NCI-H524 (cell line): ENCODE measurements around the gene MAD1L1.
A peak's percentile ranks its signal among the peaks of the same experiment; 100 is the strongest.
"Not testable (repeated sequence)": the region's sequence is repeated elsewhere in the genome, so short reads cannot be mapped to it uniquely, and the experiment has no call there.

Experiments
- DNase-seq, 2 experiments: peaks; one replicate each; lab custom pipeline; 2025; lab: John Stamatoyannopoulos, UW

MAD1L1 gene

DNA sequence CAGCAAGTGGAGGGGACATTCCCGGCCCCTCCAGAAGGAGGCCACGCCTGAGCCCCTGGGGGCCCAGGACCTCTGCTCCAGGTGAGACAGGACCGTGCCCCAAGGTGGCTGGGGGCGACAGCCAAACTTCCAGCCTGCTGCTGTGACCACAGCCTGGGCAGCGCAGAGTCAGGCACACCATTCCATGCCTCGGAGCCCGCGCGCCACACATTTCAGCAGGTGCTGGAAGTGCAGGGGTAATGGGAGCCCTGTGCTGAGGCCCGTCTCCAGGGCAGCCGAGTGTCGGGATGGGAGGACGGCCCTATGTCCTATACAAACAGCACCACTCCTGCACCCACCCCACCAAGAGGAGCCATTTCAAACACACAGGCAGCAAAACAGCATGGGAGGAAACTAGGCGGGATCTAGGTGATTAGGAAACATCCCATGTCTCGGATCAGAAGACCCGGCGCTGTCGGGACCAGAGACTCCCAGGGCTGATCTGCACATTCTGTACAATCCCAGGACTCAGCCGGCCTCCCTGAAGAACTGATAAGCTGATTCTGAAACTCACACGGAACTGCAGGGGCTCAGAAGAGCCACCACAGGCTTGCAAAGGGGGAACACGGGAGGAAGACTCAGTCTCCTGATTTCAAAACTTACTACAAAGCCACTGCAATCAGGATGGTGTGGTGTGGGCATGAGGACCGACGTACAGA is 290.4 kb downstream of the MAD1L1 start:
- DNase-seq, result no peak

DNA sequence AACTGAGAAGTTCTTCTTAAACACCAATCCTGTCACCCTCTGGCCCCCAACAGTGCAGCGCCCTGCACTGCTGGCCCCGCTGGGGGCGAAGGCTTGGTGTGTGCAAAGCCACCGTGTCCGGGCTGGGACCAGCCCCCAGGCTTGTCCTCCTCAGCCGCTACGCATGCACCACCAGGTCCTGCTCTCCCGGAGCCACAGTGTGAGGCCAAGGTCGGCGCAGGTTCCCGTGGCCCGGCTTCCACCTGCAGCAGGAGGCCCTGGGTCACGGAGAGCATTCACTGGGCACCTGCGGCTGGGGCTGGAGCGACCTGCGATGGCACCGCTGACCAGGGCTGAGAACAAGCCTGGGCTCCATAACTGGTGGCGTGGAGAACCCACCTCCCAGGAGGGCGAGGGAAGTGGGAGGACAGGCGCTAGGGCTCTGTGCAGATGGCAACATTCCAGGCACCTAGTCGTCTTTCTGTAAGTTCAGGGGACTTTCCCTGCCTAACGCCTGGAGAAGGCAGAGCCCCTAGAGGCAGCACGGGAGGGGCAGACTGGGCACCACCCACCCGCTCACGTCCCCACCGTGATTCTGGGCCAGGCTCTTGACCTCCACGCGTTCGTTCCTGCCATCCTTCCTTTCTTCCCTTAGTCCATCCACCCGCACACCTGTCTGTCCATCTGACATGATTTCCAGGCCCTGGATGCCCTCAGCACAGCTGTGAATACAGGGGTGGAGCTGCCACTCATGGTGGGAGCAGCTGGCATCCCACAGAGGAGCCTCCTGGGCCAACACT is 291.1 kb downstream of the MAD1L1 start:
- peak in 1 of 2 experiments; percentile 39 for DNase-seq

DNA sequence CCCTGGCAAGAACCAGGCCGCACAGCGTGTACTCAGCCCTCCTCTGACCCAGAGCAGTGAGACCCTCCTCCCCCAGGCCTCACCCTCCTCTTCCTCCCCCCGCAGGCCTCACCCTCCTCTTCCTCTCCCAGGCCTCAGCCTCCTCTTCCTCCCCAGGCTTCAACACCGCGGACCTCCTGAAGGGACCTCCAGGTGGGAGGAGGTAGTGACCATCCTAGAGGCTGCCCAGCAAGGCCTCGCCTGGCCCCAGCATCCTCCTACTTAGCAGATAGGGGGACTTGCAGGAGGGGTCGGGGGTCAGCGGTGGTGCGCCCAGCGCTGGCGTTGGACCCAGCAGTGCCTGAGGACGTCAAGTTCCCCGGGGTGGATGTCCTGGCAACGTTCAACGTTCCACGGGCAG is 291.9 kb downstream of the MAD1L1 start:
- DNase-seq, result no peak

DNA sequence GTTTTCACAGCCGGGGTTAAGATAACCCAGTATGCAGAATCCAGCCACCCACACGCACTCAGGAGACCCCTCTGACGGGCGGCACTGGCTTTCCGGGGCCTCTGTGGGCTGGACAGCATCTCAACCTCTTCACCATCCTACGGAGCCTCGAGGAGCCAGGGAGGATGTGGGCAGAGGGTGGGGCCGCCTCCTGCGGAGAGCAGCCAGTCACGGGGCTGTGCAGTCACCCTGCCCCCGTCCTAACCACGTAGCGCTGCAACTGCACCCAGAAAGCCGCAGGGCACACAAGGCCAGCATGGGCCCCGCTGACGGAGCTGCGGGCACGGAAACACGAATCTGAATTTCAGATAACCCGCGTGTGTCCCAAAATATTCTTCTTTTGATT is 292.4 kb downstream of the MAD1L1 start:
- DNase-seq, result no peak

DNA sequence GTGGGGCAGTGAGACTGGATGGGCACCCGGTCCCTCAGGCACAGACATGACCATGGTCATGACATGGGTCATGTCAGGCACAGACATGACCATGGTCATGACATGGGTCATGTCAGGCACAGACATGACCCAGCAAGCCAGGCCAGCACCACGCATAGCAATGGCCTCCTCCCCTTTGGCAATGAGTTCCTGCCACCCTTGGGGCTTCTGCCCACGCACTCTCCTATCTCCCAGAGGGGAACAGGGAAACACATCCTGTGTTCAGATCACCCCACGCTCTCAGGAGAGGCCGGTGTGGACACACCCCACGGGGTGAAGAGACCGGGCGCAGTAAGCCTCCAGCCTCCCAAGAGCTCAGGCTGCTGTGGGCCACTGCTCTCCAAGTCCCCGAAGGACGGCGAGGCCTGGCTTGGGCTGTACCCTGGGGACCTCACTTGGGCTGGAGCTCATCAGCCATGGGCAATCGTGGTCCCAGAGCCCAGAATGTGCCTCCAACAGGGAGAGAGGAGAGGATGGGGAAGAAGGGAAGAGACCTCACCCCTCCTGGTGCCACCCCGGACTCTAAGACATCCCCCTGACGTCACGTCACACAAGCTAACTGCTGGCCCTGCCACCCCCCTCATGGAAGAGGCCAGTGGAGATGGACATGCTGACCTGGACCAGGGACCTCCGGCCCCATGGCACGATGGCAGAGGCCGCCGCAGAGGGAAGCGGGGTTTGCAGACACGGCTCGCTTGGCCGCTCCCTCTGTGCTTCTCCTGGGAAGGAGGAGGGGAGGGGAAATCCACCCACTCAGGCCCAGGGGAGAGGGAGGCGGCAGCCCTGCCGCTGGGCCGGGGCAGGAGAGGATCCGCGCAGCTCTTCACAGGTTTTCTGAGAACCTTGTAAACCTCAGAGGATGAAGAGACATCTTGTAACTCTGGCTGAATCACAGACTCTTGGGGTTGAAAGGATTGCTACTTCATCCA is 293.0 kb downstream of the MAD1L1 start:
- DNase-seq, result no peak

DNA sequence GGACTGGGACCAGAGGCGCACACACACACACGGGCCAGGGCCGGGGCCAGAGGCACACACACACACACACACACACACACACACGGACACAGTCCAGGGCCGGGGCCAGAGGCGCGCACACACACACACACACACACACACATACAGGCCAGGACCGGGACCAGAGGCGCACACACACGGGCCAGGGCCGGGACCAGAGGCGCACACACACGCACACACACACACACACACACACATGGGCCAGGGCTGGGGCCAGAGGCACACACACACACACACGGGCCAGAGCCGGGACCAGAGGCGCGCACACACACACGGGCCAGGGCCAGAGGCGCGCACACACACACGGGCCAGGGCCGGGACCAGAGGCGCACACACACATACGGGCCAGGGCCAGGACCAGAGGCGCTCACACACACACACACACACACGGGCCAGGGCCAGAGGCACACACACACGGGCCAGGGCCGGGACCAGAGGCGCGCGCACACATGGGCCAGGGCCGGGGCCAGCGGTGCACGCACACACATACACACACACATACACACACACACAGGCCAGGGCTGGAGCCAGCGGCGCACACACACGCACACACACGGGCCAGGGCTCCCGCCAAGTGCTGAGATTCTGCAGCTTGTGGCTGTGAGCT is 293.8 kb downstream of the MAD1L1 start:
- no peak for DNase-seq

DNA sequence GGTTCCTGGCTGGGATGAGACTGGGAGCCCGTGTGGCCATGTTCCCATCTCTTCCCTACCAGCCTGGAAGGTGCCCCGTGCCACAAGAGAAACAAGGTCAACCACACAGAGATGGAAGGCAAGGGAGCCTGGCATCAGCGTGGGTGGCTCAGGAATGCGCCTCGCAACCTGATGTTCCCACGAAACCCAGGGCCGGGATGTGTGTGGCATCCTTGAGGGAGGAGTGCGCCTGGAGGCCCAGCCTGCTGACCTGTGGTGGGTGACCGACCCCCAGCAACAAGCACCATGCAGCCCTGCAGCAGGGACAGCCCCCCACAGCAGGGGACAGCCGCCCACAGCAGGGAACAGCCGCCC is 295.5 kb downstream of the MAD1L1 start:
- no peak for DNase-seq

DNA sequence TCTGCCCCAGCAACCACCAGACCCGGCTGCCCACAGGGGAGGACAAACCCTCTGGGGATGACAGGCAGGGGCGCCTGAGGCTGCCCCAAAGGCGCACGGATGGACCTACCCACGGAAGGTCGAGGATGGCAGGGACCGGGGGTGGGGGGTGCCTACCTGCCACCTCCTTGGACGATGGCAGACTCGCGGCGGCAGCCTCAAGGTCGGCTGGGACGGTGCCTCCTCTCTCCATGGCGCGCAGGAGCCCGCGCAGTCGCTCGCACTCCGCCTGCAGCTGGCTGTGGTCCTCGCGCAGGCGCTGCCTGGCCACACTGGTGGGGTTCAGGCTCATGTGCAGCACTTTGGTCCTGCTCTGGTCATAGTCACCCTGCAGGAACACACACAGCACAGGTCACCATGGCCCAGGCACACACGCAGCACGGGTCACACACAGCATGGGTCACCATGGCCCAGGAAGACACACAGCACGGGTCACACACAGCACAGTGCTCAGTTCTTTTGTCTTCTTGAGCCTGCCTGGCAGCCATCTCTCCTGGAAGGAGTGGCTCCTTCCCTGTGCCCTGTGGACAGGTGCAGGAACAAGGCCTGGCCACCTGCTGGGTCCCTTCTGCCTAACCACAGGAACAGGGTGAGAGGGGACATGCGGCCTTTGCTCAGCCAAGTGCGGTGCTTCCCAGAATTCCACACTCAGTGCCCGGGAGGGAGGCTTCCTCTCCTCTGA is 296.1 kb downstream of the MAD1L1 start:
- no peak for DNase-seq

DNA sequence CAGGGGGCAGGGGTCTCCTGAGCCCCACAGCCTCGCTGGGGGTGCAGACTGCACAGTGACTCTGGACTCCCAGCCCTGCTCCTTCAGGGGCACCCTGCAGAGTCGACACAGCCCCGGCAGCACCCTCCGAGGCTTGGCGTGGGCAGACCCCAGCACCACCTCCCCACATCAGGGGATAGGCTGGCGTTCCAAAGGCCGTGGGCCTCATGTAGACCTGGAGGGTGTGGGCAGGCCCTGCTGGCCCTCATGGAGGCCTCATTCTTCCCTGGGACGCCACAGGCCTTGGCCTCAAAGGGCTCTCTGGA is 296.8 kb downstream of the MAD1L1 start:
- no peak for DNase-seq

DNA sequence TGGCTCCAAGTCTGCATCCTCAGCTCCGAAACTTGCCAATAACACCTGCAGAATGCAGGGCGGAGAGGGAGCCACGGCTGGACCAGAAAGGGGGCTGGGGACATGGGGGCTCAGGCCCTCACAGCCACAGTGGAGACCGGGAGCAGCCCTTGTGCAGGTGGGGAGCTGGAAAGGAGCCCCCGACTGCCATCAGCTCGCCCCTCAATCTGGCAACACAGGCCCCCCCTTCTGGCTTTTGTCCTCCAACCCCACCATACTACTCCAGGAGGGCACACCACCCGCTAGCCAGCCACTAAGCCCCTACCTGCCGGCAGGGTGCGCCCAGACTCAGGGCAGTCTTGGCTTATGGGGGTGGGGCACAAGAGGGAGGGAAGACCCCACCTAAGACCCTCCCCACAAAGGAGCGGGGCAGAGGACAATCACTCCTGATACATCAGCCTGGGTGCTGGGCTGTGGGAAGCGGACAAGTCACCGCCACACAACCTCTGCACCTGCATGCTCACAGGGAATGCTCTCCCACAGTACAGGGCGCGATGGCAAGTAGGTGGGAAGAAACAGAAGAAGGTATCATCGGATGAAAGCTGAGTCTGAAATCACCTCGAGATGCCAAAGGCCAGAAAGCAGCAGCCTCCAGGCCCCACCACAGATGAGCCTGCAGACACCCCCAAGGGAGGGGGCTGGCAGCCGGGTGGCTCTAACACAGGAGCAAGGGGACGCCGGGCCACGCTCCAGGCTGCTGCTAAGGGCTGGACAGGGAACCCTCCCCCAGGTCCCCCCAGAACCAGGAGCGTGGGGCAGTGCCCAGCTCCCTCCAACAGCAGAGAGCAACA is 297.4 kb downstream of the MAD1L1 start:
- no peak for DNase-seq

DNA sequence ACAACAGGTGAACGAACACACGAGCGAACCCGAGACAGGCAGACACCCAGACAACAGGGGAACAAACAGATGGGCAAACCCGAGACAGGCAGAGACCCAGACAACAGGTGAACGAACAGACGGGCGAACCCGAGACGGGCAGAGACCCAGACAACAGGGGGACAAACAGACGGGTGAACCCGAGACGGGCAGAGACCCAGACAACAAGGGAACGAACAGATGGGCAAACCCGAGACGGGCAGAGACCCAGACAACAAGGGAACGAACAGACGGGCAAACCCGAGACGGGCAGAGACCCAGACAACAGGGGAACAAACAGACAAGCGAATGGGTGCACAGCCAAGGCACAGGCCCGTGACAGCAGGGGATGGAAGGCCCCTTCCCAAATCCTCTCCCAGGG is 298.0 kb downstream of the MAD1L1 start:
- DNase-seq, result peak in 1 of 2 experiments; percentile 61

DNA sequence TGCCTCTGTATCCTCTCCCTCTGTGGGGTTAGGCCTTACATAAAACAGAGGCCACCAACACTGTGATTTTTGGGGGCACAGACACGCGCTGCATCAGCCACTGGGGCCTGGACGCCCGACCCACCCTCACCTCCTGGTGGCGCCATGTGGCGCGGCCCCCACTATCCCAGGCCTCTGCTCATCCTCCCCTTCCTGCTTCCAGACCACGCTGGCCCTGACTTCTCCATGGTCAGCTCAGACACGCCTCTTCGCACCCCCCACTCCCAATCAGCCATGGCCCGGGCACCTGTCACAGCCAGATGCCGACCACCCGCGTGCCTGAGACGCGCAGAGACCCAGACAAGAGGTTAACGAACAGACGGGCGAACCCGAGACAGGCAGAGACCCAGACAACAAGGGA is 298.7 kb downstream of the MAD1L1 start:
- DNase-seq, result no peak

DNA sequence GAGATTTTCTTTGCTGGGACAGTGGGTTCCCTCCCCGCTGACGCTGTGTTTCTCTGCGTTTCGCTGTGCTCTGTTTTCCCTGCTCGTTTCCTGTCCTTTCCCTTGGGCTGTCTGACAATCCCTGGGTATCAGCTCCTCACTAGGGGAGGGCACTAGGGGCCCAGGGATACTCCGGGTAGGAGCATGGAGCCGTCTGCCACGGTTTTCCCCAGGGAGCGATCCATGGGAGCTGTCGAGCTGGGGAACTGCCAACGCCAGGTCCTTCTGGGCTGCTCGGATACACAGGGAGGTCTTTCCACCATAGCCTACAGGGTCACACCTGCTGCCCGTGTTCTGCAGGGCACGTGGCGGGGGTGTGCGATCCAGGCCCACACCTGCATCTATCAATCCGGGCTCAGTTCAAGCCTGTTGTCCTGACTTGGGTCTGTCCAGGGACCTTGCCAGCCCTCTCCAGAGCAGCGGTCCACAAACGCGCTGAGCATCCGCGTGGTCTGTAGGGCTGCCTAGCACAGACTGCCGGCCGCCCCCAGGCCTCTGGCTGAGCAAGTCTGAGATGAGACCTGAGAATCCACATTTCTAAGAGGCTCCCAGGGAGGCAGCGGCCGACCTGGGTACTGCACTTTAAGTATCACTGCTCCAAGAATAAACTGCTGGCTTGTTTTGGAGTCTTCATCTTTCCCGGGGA is 299.5 kb downstream of the MAD1L1 start:
- DNase-seq, result peak; percentile 25 to 83

DNA sequence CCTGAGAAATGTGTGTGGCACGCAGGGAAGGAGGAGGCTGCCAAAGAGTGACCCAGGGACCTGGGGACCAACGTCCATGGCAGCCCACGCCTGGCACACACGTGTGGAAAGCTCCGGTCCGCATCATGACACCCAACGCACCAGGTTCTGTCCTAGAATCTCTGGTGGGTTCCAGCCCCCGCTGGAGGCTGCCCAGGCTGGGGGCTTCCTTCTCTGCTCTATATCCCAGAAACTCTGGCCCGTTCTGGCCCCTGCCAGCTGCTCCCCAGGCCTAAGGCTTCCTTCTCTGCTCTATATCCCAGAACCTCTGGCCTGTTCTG is 300.8 kb downstream of the MAD1L1 start:
- no peak for DNase-seq

DNA sequence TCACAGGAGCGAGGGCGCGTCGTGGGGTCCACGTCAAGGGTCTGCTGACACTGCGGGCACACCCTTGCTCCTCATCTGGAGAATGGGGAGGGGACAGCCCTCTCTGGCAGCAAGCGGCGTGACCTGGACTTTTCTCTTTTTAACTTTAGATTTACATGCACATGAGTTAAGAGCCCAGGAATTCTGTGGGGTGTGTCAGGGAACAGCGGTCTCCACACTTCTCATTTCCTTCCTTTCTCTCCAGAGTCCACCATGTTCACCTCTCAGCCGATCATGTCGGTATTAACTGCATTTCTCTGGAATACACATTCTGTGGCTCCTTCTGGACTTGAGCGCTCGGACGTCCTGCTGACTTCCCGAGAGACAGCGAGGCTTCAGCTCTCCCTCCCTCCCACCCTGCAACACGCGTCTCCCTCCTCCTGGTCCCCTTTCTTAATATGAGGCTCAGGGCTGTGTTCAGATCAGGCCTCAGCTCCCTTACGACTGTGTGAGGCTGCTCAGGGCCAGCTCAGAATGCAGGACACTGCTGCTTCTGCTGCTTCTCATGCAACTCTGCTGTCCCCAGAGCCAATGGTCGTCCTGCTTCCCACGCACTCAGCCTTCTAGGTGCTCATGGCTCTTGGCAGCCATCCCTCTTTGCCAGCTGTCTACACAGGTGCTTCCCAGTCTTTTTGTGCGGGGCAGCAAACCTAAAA is 301.3 kb downstream of the MAD1L1 start:
- no peak for DNase-seq

DNA sequence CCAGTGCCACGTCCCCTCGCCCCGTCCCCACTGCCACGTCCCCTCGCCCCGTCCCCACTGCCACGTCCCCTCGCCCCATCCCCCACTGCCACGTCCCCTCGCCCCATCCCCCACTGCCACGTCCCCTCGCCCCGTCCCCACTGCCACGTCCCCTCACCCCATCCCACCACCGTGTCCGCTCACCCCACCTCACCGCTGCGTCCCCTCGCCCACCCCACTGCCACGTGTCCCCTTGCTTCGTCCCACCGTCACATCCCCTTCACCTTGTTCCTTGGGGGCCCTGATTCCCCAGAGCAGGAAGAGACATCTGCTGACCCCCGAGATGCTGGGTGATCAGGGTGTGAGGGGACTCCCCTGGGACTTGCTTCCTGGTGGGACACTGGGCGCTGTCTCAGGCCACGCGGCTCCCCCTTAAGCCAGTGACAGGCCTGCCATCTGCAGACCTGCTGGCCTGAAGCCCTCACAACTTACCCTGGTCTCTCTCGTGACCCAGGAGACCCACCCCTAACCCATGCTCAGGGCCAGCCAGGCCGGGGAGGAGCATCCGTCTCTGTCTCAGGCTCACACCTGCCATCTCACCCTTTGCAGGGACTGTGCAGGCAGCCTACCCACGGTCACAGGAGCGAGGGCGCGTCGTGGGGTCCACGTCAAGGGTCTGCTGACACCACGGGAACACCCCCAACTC is 302.2 kb downstream of the MAD1L1 start:
- DNase-seq, result no peak

DNA sequence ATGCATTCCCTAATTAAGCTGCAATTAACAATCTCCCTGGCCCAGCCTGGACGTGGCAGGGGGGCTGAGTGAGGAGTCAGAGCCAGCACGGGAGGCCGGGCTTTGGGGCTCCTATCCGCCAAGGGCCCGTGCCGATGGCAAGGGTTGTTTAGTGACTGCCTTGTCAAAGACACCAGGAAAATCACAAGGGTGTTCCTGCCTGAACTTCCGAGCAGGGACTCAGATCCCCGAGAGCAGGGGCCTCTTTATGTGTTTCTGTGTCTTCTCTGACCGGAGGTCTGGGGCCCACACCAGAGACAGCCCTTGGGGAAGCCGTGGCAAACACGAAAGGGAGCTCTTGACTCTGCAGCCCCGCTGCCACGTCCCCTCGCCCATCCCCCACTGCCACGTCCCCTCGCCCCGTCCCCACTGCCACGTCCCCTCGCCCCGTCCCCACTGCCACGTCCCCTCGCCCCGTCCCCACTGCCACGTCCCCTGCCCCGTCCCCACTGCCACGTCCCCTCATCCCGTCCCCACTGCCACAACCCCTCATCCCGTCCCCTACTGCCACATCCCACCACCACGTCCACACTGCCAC is 303.3 kb downstream of the MAD1L1 start:
- not testable (repeated sequence) for DNase-seq

DNA sequence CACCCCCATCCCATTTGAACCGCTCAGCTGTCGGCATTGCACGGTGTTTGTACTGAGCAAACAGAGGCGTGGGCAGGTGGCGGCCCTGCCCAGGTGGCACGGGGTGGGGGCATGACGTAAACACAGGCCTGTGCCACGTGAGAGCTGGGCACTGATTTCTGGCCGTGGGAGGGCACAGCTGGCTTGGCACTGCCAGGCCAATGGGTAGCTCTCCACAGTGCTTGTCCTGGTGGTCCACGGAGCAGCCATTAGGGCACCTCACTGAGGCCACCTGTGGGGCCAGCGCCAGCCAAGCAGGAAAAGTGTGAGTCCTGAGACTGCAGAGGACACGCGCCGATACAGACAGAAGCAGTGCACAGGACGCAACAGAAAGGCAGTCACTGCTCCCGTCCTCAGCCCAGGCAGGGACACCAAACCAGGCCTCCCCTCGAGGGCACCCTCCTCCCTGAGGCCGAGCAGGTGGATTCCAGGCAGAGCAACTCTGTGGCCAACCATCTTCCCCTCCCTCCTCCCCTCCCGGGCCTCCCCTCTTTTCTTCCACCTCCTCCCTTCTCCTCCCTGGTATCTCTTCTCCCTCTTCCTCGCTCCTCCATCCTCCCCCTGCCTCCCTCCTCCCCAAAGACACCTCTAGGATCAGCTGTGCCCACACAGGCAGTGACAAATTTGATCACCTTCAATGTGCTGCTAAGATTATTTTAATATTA is 303.9 kb downstream of the MAD1L1 start:
- DNase-seq, result no peak
